Eye (tissue), 1 donor: ENCODE results near the gene SIGLEC9.

ENCODE experiments used
- DNase-seq: peaks from one replicate; pipeline ENCODE4 v3.0.0-alpha.2; 2015

Gene SIGLEC9

DNA sequence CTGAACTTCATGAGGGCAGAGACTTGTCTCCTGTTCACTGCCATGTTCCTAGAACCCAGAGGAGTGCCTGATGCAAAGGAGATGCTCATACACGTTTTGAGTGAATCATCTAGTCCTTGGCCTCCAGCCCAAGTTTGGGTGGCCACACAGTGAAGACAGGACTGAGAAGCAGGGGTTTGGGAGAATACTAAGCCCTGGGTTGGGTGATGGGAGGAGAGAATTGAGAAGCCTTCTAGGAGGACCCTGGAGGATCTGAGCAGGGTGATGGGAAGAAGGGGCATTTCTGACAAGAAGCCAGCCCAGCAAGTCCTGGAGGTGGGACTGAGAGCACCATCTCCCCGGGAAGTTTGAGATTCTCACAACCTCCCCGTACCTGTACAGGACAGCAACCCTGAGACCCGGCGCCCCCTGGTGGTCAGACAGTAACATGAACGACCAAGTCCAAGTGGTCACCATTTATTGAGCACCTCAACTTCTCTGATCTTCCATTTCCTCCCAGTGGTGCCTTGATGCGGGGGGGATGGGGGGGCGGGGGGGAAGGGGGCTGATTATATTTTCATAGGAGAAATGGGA is 27.5 kb upstream of the SIGLEC9 start:
- peak; percentile 61 for DNase-seq

DNA sequence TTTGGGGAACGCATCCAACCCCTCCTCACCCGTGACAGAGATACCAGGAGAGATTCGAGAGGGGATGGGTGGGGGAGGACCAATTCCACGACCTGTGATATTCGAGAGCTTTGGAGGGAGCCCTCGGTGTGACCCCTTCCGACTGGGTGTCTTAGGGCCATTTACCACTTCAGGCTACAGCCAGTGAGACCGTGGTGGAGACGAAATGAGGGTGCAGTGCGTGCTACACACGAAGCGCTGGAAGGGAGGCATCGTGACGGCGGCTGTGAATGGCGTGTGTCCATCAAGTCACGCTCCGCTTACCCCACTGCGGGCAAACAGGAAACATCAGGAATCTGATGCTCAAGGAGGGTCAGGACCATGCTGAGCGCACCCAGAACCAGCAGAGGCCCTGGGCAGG is 26.9 kb upstream of the SIGLEC9 start:
- no peak for DNase-seq

DNA sequence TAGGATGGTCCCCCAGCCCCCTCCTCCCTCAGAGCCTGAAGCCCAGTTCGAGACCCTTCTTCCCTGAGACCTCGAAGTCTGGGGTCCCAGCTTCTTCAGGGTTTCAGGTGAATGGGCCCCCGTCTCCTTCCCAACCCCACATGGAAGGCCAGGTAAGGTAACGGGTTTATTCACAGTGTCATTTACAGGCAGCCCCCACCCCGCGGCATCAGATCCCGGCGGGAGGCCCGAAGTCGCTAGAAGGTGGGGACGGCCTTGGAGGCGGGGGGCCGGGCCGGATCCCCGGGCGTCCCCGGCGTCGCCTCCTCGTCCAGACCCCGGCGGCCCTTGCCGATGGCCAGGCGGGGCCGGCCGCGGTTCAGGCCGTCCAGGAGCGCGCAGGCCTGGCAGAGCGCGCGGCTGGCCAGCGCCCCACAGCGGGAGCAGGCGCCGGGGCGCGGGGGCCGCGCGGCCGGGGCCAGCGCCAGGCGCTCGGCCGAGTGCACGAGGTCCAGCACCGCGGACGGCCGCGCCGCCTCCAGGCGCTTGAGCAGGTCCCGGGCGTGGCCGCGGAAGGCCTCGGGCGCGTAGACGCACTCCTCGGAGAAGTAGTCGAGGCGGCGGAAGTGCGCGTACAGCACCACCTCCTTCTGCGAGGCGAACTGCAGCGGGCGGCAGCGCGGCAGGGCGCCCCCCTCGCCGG is 26.2 kb upstream of the SIGLEC9 start:
- DNase-seq: peak; percentile 68

- no peak for DNase-seq
Observed at GRCh38 chr19:51099047-51099382, 25.7 kb upstream of the SIGLEC9 start.

DNA sequence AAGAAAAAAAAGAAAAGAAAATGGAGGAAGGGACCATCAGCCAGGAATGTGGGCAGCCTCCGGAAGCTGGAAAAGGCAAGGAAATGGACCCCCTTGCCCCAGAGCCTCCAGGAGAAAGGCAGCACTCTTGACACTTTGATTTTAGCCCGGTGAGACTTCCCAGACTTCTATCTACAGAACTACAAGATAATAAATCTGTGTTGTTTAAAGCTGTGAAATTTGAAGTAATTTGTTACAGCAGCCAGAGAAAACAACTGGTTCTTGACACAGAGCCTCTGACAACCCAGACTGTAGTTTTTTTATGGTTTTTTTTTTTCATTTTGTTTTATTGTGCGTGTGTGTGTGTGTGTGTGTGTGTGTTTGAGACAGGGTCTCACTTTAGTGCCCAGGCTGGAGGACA is 24.1 kb upstream of the SIGLEC9 start:
- DNase-seq: no peak

DNA sequence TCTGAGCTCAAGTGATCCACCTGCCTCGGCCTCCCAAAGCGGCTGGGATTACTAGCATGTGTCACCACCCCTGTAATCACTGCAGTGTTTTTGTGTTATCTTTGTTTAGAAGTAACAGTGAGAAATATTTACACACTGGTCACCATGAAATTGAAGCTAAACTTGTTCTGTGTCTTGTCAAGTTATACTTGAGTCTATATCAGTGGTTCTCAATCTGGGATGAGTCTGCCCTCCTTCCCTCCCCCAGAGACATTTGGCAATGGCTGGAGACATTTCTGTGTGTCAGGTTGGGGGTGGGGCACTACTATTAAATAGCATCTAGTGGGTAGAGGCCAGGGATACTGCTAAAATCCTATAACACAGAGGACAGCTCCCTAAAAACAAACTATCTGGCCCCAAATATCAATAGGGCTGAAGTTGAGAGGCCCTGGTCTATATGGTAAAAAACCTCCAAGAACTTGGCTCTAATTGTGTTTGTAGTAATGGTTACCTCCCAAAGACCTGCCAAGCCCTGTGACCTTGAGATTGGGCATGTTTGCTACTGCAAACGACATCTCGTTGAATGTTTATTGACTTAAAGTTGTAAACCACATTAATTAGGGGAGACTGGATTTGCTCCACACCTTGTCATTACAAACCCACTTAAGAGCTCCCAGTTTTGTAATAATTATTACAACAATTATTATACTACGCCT is 23.4 kb upstream of the SIGLEC9 start:
- DNase-seq: no peak

GRCh38 chr19:51102991-51103390 is 21.7 kb upstream of the SIGLEC9 start:
- DNase-seq: no peak

DNA sequence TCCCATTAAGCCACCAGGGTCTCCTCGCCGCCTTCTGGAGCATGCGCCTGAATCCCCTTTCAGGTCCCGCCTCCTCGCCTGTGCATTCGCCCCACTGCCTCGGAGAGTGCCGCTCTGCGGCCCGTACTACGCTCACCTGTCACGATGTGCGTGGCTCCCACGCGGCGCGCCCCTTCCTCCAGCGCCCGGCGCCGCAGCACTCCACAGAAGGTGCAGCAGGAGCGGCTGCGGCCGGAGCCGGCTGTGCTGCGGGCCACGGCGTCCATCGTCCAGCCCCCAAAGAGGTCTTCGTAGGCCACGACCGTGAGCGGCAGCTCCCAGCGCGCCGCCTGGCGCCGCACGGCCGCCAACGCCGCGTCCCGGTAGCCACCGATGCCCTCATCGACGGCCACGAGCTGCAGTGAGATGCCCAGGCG is 20.8 kb upstream of the SIGLEC9 start:
- DNase-seq: peak; percentile 59

DNA sequence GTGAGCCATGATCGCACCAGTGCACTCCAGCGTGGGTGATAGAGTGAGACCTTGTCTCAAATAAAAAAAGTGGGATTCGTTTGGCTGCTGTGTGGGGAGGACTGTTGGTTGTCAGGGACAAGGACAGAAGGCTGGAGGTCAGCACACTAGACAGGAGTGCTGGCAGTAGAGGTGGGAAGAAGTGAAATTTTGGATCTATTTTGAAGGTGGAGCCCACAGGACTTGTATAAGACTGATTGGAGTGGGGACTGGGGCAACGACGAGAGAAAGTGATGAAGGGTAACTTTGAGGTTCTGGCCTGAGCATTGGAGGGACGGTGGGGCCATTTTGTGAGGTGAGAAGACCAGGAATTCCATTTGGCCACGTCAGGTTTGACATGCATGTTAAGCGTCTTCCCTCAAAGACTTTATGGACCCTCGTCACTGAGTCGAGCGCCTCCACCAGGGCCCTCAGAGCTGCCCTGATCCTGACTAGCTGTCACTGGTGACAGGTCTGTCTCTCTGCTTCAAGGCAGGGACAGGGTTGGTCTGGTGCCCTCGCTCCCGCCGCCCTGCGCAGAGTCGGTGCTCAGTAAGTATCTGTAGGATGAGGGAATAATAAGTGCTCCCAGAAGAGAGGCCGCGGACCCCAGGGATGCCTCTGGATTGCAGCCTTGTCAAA is 17.2 kb upstream of the SIGLEC9 start:
- no peak for DNase-seq

- peak; percentile 99 for DNase-seq
Observed at GRCh38 chr19:51108066-51108804, 16.5 kb upstream of the SIGLEC9 start, which contains the start of gene CTU1. Gene CTU1 (minus strand): TSS chr19:51108409. CDS start chr19:51104569, 3,840 bp downstream.

DNA sequence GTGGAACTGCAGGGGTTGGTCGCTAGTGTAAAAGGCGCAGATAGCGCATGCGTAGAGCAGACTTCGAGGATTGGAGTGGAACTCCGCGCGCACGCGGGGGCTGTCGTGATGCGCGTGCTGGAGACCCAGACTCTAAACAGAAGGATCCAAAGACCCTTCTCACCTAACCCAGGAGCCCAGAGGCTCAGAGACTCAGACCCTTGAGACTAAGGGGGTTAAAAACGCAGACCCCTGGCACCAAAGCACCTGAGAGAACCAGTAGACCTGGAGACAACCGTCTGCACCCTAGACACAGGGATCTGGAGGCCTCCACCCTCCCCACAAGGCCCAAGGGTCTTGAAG is 15.9 kb upstream of the SIGLEC9 start:
- no peak for DNase-seq

DNA sequence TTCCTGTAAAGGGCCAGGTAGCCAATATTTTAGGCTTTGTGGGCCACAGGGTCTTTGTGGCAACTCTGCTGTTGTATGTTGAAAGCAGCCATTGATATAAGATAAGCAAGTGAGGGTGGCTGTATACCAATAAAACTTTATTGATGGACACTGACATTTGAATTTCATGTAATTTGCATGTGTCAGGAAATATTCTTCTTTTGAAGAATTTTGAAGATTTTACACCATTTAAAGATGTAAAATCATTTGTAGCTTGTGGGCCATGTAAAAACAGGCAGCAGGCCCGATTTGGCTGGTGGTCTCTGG is 14.1 kb upstream of the SIGLEC9 start:
- no peak for DNase-seq

- no peak for DNase-seq
Observed at GRCh38 chr19:51111606-51112005, 13.1 kb upstream of the SIGLEC9 start.

GRCh38 chr19:51114087-51114729 is 10.5 kb upstream of the SIGLEC9 start:
- no peak for DNase-seq

DNA sequence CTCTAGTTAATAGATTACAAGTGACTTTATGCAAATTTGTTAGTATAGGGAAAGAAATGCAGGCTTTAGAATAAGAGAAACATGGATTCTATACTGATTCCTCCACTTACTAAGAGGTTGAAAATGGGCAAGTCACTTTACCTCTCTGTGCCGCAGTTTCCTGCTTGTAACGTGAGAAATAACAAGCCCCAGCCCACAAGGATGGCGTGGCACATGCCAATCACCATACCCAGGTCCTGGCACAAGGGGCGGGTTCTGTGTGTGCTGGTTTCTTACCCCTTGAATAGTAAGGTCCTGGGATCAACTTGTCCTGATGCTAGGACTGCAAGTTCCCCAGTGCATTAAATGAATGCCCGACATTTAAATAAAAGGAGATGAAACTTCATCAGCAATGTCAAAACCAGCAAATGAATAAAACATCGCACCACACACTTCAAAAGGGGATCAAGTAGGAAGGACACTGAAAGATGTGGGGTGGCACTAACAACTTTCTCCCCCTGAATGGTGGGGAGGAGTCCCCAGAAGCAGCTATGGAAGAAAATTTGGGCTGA is 7.9 kb upstream of the SIGLEC9 start:
- DNase-seq: no peak

- DNase-seq: no peak
Observed at GRCh38 chr19:51119101-51119500, 5.6 kb upstream of the SIGLEC9 start.

DNA sequence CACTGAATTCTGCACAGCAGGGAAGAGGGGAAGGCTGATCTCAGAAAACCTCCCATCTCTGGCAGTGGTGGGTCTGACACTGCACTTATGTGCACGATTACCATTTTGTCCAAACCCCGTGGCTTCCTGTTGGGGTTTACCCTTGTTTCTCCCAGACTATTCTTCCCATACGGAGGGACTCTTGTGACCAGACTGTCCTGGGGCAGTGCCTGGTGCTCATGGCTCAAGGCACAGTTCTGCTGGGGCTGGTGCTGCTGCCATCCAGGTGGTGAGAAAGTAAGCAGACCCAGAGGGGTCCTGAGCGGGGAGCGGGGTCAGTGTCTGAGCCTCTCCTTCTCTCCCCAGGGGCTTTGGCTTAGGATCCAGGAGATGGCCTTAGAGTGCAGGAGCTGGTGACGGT is 5.1 kb upstream of the SIGLEC9 start:
- DNase-seq: no peak

GRCh38 chr19:51120160-51120559 is 4.5 kb upstream of the SIGLEC9 start:
- DNase-seq: no peak

GRCh38 chr19:51121257-51121656 is 3.4 kb upstream of the SIGLEC9 start:
- DNase-seq: no peak

- no peak for DNase-seq
Observed at GRCh38 chr19:51122112-51122981, 2.4 kb upstream of the SIGLEC9 start.

GRCh38 chr19:51123381-51123800 is 1.3 kb upstream of the SIGLEC9 start:
- no peak for DNase-seq

- DNase-seq: no peak
Observed at GRCh38 chr19:51123802-51124201, 904 bp upstream of the SIGLEC9 start.
